Tibial nerve (tissue), 4 donors: ENCODE results near the gene RAB15. TPM values are rescaled to one million over a fixed set of nuclear protein-coding genes. Genes with fewer than 3 reads are reported as not detected.

ENCODE experiments used
- DNase-seq, 2 donors: peaks; one replicate each; pipeline ENCODE4 v3.0.0-alpha.2; 2019; ENCODE audit warnings: low spot score in 2 of 2
- H3K27ac ChIP-seq, 4 donors: fragments of 200-600 bp; sonication (generic) in 3 of 4; one replicate each; pipeline ENCODE4 v1.5.1; 2017 to 2019; ENCODE audit warnings: mild to moderate bottlenecking in 1 of 4
- H3K27me3 ChIP-seq, 2 donors: fragments of 200-600 bp; sonication (generic) in 1 of 2; one replicate each; pipeline versions ENCODE4 v1.5.1 to v1.6.0; 2017 to 2019
- H3K36me3 ChIP-seq, 3 donors: fragments of 200-600 bp; sonication (generic); one replicate each; pipeline ENCODE4 v1.5.1; 2018 to 2019
- H3K4me1 ChIP-seq, 4 donors: fragments of 200-600 bp; sonication (generic) in 3 of 4; one replicate each; pipeline ENCODE4 v1.5.1; 2017 to 2019
- H3K4me3 ChIP-seq, 4 donors: fragments of 200-600 bp; sonication (generic) in 3 of 4; one replicate each; pipeline ENCODE4 v1.5.1; 2017 to 2019; ENCODE audit warnings: mild to moderate bottlenecking in 1 of 4, moderate library complexity in 1 of 4
- H3K9me3 ChIP-seq, 4 donors: fragments of 200-600 bp; sonication (generic) in 3 of 4; one replicate each; pipeline ENCODE4 v1.5.1; 2017 to 2019
- CTCF ChIP-seq, 5 experiments: fragments of 200-600 bp in 3 of 5; fragments of 450-650 bp in 2 of 5; sonication (generic) in 3 of 5; IDR thresholded peaks; one replicate each; pipeline ENCODE4 v1.5.1; 2016 to 2019; ENCODE audit warnings: antibody characterized with exemption in 5 of 5, mild to moderate bottlenecking in 3 of 5, moderate library complexity in 2 of 5
- EP300 ChIP-seq, 2 donors: sonication (generic); formaldehyde crosslinking; IDR thresholded peaks; one replicate each; pipeline ENCODE4 v1.6.1; 2017; ENCODE audit warnings: antibody characterized with exemption in 2 of 2, mild to moderate bottlenecking in 1 of 2
- POLR2A ChIP-seq, 2 donors: fragments of 450-650 bp; IDR thresholded peaks; one replicate each; pipeline ENCODE4 v1.6.1; 2017; ENCODE audit warnings: antibody characterized with exemption in 2 of 2, mild to moderate bottlenecking in 2 of 2, moderate library complexity in 2 of 2
- WGBS, 2 donors: methylation state at CpG; one replicate each; pipeline ENCODE4 v1.1.5; 2018; 5-methylcytosine and 5-hydroxymethylcytosine counted together
- total RNA-seq, 4 donors: library from RNA; depleted of rRNA; stranded (reverse); fragments of >200 nt; gene quantifications; one replicate each; pipeline ENCODE4 v1.1.0, GENCODE V29; 2016

RAB15 gene
- total RNA-seq, result 1 to 10 TPM in 1 of 4 donors, under 1 TPM in 2, not detected in 1; 0.22 to 2.4 (median 0.42) TPM

GRCh38 chr14:64971943-64972791 lies at the start of gene RAB15:
RAB15 (minus strand) TSS chr14:64972336; CDS start chr14:64972076, 260 bp downstream.
- Histone ChIP-seq H3K4me1 (peaks cover 0 to 20% (median 10%) of the 10 kb centered on the region in 4 donors), H3K27me3 (peaks cover 0 to 12% of the 10 kb centered on the region in 2 donors), H3K36me3 (no peaks in the 10 kb centered on the region), H3K4me3 (peak within 1 kb of the TSS; percentile 46 to 77 (median 60)), H3K9me3 (no peaks in the 10 kb centered on the region), H3K27ac (peak within 1 kb of the TSS in 2 of 4 donors; percentile 59 to 62)
- TF ChIP-seq POLR2A (IDR thresholded peaks at IDR 0.05), result no peak
- no peak for TF ChIP-seq CTCF (IDR thresholded peaks at IDR 0.05)
- TF ChIP-seq EP300 (IDR thresholded peaks at IDR 0.05), result no peak
- DNase-seq, result no peak
- WGBS, 2 donors, result 0 to 2% methylated on average over 21 to 32 of the region's 96 CpGs

DNA sequence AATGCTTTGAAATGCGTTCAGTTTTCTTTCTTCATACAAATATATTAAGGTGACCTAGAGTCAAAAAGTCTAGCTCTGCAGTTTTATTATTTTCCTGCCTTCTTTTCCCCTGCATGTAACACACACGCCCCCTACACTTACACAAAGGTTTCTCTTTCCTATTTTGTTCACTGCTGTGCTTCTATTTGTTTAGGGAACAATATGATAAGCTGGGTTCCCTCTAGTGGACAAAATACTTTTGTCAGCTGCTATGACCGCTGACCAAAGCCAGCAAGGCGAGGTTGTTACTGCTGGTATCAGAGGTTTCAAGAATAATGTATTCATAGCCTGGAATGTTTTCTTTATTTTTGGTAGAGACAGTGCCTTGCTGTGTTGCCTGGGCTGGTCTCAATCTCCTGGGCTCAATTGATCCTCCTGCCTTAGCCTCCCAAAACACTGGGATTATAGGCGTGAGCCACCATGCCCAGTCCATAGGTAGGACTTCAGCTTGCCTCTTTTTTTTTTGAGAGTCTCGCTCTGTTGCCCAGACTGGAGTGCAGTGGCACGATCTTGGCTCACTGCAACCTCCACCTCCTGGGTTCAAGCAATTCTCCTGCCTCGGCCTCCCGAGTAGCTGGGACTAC lies 47.9 kb upstream of the RAB15 start:
- TF ChIP-seq EP300 (IDR thresholded peaks at IDR 0.05), result peak in 1 of 2 donors; percentile 19
- TF ChIP-seq CTCF (IDR thresholded peaks at IDR 0.05), result peak; percentile 48 to 77 (median 61)
- no peak for TF ChIP-seq POLR2A (IDR thresholded peaks at IDR 0.05)
- Histone ChIP-seq H3K4me1 (peaks cover 0 to 30% (median 0%) of the 10 kb centered on the region in 4 donors), H3K4me3 (no peak overlapping the region), H3K9me3 (no peaks in the 10 kb centered on the region), H3K27me3 (no peaks in the 10 kb centered on the region), H3K36me3 (peaks cover 0 to 26% (median 0%) of the 10 kb centered on the region in 3 donors), H3K27ac (peak overlapping the region in 1 of 4 donors; percentile 12)
- WGBS, 2 donors, result 56 to 57% methylated on average over 9 of the region's 9 CpGs
- peak in 1 of 2 donors; percentile 60 for DNase-seq

GRCh38 chr14:65016471-65016870 lies 44.3 kb upstream of the RAB15 start:
- H3K27me3 ChIP-seq, result no peaks in the 10 kb centered on the region
- H3K4me3 ChIP-seq, result no peak overlapping the region
- DNase-seq, result no peak
- peaks cover 0 to 30% (median 0%) of the 10 kb centered on the region in 4 donors for H3K4me1 ChIP-seq
- no peaks in the 10 kb centered on the region for H3K9me3 ChIP-seq
- 55 to 69% methylated on average over 4 of the region's 4 CpGs for WGBS, 2 donors
- H3K36me3 ChIP-seq, result peaks cover 0 to 54% (median 0%) of the 10 kb centered on the region in 3 donors
- TF ChIP-seq POLR2A (IDR thresholded peaks at IDR 0.05), result no peak
- no peak for TF ChIP-seq EP300 (IDR thresholded peaks at IDR 0.05)
- no peak for TF ChIP-seq CTCF (IDR thresholded peaks at IDR 0.05)
- peak overlapping the region in 2 of 4 donors; percentile 58 to 73 for H3K27ac ChIP-seq

DNA sequence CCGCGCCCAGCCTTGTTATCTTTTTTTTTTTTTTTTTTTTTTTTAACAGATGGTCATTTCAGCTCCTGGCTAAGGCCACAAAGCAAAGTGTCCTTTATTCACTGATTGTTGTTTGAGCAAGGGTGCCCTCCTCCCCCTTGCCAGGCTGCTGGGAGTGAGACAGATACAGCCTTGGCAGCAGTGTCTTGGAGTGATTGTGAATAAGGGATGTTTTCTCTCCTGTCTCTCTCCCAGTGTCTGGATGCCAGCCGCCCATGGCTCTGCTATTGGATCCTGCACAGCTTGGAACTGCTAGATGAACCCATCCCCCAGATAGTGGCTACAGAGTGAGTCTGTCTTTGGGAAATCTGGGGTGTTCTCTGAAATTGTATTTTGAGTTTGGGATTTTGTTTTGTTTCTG lies 43.3 kb upstream of the RAB15 start:
- DNase-seq, result no peak
- H3K9me3 ChIP-seq, result no peaks in the 10 kb centered on the region
- peaks cover 0 to 57% (median 0%) of the 10 kb centered on the region in 3 donors for H3K36me3 ChIP-seq
- WGBS, 2 donors, result 64 to 79% methylated on average over 3 of the region's 3 CpGs
- no peak overlapping the region for H3K4me3 ChIP-seq
- H3K27ac ChIP-seq, result peak overlapping the region in 2 of 4 donors; percentile 58 to 60
- TF ChIP-seq CTCF (IDR thresholded peaks at IDR 0.05) (no peak), POLR2A (IDR thresholded peaks at IDR 0.05) (no peak), EP300 (IDR thresholded peaks at IDR 0.05) (no peak)
- no peaks in the 10 kb centered on the region for H3K27me3 ChIP-seq
- H3K4me1 ChIP-seq, result peaks cover 0 to 30% (median 0%) of the 10 kb centered on the region in 4 donors
